ENCODE results near the gene WDR4. TPM values are rescaled to one million over a fixed set of nuclear protein-coding genes. Genes with fewer than 3 reads are reported as not detected.
"Not testable (repeated sequence)": the region's sequence is repeated elsewhere in the genome, so short reads cannot be mapped to it uniquely, and the experiment has no call there.

The WDR4 gene
- total RNA-seq, 1 donor from 2014 or later, result 15.7 TPM

GRCh38 chr21:42845296-42845965 is 33.9 kb downstream of the WDR4 start:
- H3K27ac Mint-ChIP-seq (ENCODE audit: unreplicated experiment), result no peak overlapping the region
- peaks cover 10% of the 10 kb centered on the region for H3K27me3 Mint-ChIP-seq (ENCODE audit: unreplicated experiment)
- no peak for TF ChIP-seq CTCF (IDR thresholded peaks at IDR 0.05; ENCODE audit: partially characterized antibody, unreplicated experiment)
- H3K36me3 Mint-ChIP-seq (ENCODE audit: unreplicated experiment), result peaks cover 11% of the 10 kb centered on the region
- H3K9me3 Mint-ChIP-seq (ENCODE audit: unreplicated experiment), result peaks cover 4% of the 10 kb centered on the region
- no peaks in the 10 kb centered on the region for H3K4me1 Mint-ChIP-seq (ENCODE audit: low read depth, unreplicated experiment)
- no peak for DNase-seq
- no peak overlapping the region for H3K4me3 Mint-ChIP-seq (ENCODE audit: unreplicated experiment)

GRCh38 chr21:42844411-42845113 is 34.8 kb downstream of the WDR4 start:
- Mint-ChIP-seq H3K4me1 (ENCODE audit: low read depth, unreplicated experiment) (no peaks in the 10 kb centered on the region), H3K27ac (ENCODE audit: unreplicated experiment) (peak overlapping the region; percentile 20), H3K27me3 (ENCODE audit: unreplicated experiment) (peaks cover 10% of the 10 kb centered on the region), H3K9me3 (ENCODE audit: unreplicated experiment) (peaks cover 4% of the 10 kb centered on the region), H3K4me3 (ENCODE audit: unreplicated experiment) (no peak overlapping the region), H3K36me3 (ENCODE audit: unreplicated experiment) (peaks cover 11% of the 10 kb centered on the region)
- TF ChIP-seq CTCF (IDR thresholded peaks at IDR 0.05; ENCODE audit: partially characterized antibody, unreplicated experiment), result no peak
- DNase-seq, result no peak

GRCh38 chr21:42843056-42843455 is 36.3 kb downstream of the WDR4 start:
- DNase-seq, result no peak
- Mint-ChIP-seq H3K9me3 (ENCODE audit: unreplicated experiment) (peaks cover 6% of the 10 kb centered on the region), H3K36me3 (ENCODE audit: unreplicated experiment) (peaks cover 11% of the 10 kb centered on the region), H3K4me1 (ENCODE audit: low read depth, unreplicated experiment) (no peaks in the 10 kb centered on the region), H3K27me3 (ENCODE audit: unreplicated experiment) (peaks cover 4% of the 10 kb centered on the region), H3K27ac (ENCODE audit: unreplicated experiment) (peak overlapping the region; percentile 19), H3K4me3 (ENCODE audit: unreplicated experiment) (no peak overlapping the region)
- TF ChIP-seq CTCF (IDR thresholded peaks at IDR 0.05; ENCODE audit: partially characterized antibody, unreplicated experiment), result no peak

- not testable (repeated sequence) for H3K4me3 Mint-ChIP-seq (ENCODE audit: unreplicated experiment); H3K27me3 Mint-ChIP-seq (ENCODE audit: unreplicated experiment); DNase-seq; H3K9me3 Mint-ChIP-seq (ENCODE audit: unreplicated experiment); H3K27ac Mint-ChIP-seq (ENCODE audit: unreplicated experiment); H3K4me1 Mint-ChIP-seq (ENCODE audit: low read depth, unreplicated experiment)
- peaks cover 11% of the 10 kb centered on the region for H3K36me3 Mint-ChIP-seq (ENCODE audit: unreplicated experiment)
These were observed 37.3 kb downstream of the WDR4 start for GRCh38 chr21:42841916-42842655.

GRCh38 chr21:42841156-42841915 is 38.0 kb downstream of the WDR4 start:
- Mint-ChIP-seq H3K36me3 (ENCODE audit: unreplicated experiment) (peaks cover 11% of the 10 kb centered on the region), H3K27ac (ENCODE audit: unreplicated experiment) (no peak overlapping the region), H3K9me3 (ENCODE audit: unreplicated experiment) (peaks cover 2% of the 10 kb centered on the region), H3K4me1 (ENCODE audit: low read depth, unreplicated experiment) (no peaks in the 10 kb centered on the region), H3K27me3 (ENCODE audit: unreplicated experiment) (peaks cover 6% of the 10 kb centered on the region), H3K4me3 (ENCODE audit: unreplicated experiment) (no peak overlapping the region)
- no peak for DNase-seq
- no peak for TF ChIP-seq CTCF (IDR thresholded peaks at IDR 0.05; ENCODE audit: partially characterized antibody, unreplicated experiment)
